T-helper 2 cell treated with Interferon-gamma antibody and Interleukin-4, amounts not matched to agents 100 ng/mL and 5 ng/mL, for 36 hours (primary cell): ENCODE data around the gene ACBD6. TPM values are rescaled to one million over a fixed set of nuclear protein-coding genes. Genes with fewer than 3 reads are reported as not detected.

Experiments
- intact Hi-C: fragments of 100-400 bp; cut with micrococcal nuclease; formaldehyde crosslinking; loops from one replicate; pipeline ENCODE4 v1.15.1; 2023
- total RNA-seq: library from RNA; stranded (reverse); gene quantifications from 2 replicates; pipeline ENCODE4 v1.2.3, GENCODE V29; 2022

Gene ACBD6
- total RNA-seq, 1 donor from 2014 or later, result 47.6 TPM

DNA sequence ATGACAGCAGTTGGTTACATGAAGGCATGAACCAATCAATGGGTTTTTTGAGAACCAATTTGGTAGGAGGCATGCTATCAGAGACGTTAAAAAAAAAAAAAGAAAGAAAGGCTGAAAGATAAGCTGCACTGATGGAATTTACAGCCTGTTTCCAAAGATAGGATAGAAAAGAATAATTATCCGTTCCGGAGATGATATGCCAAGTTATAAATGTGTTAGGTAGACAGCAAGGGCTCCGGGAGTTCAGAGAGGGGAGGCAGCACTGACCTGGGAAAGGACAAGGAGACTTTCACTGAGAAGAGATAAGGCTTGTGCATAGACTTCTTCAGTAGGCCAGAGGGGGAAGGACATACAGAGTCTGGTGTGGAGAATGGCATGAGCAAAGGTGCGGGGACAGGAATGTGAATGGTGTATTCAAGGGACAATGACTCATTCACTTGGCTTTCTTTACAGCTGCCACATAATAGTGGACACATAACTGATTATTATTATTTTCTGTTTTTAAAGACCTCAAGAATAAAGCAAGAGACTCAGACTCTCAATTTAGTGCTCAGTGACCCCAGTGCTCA lies 24.8 kb upstream of the ACBD6 start:
- intact Hi-C loops, result no loop called here

DNA sequence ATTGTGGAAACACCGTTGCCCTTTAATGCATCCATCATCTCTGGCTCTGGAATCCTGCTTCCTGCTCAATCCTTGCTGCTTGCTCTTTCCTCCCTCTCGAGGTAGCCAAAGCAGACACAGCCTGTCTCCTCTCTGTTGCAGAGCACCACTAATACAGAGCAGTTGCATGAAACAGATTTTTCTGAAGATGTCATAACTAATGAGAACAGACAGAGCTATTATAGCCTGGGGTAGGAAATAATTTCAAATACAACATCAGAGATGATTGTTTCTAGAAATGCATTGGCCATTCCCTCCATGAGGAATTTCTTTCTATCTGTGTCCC lies 23.3 kb upstream of the ACBD6 start:
- intact Hi-C loops, result no loop called here

DNA sequence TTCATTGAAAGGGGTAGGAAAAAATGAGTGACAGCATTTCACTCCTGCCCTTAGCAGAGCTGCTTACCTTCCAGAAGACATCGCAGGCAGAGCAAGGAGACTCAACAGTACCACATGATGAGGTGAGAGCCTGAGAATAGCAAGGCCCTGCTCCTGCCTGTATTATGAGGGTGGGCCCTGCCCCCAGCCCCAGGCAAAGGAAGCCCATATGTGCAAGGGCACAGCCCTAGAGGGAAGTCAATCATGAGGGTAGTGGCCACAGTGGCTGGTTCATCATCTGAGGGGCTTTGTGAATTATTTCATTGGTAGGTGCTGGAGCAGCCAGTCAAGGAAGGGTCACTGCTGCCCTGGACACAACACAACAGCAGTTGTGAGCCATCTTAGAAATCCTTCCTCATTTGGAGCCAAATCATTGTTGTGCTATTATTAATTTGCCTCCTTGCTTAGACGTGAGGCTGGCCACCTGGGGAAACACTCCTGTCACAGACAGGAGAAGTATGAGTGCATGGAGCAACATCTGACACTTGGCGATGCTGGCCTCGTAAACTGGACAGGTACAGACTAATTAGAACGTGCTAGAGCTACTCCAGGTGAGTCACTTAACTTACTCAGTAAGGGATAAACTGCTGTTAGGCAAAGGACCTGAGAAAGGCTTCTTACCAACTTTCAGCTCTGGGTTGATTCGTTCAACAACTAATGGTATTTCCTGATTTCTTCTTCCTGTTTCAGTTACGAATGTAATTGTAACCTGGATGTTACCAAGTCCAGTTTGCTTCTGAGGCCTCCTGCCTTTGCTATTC lies 22.7 kb upstream of the ACBD6 start:
- intact Hi-C loops, result no loop called here

DNA sequence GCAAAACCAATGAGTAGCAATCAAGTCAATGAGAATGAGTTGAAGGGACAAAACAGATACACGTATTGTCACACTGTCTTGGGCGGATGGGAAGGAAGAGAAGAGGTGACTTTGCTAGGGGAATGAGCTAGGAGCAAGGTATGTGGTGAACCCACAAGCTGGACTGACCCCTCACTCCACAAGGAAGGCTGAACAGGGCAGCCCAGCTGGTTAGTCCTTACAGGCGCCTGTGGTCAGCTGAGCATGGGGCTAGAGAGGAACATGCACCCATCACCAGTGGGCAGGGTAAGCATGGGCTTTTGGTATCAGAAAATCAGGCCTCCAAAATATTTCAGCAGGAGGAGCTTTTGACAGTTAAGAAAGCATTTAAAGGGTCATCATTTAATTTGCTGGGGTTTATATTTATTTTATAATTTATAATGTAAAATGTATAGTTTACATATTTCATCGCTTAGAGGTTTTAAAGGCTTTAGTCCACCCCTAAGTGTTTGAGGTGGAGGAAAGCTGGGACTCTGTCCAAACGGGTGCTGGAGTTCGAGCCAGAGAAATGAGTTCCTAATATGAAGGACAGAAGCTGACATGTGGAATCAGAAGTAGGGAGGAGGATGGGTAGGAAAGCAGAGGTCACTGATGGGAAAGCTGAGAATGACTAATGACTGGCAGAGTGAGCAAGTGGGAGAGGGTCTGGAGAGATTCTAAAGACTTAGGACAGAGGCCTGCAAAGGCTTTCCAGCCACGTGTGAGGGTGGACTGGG lies 22.0 kb upstream of the ACBD6 start:
- intact Hi-C loops, result no loop called here

- intact Hi-C loops, result no loop called here
Measured at GRCh38 chr1:180522213-180522515, 19.8 kb upstream of the ACBD6 start.

DNA sequence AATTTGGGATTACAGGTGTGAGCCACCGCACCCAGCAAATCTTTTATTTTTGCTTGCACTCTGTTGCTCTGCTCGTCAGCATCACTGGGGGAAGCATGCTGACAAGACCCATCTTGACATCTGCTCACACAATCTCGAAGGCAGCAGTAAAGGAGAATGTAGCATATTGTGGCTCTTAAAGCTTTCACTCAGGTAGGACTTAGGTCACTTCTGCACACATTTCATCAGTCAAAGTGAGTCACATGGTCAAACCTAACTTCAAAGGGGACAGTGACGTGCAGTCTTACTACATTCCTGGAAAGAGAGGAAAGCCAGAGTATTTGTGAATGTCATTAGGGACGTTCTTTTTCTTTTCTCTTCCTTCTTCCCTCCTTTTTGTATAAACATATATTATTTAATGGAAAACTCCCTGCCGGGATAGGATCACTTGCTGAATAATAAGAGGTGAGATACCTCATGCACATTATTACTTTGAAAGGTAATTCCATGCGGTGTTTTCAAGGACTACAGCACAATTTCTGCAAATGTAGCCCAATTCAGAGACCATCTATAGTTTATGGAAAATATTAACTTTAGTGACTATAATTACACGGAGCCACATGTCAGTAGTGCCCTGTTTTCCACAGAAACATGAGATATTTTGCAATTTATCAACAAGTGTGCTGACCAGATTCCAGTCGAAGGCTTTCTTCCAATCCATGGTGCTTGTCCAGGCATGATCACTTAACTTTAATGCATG lies 19.3 kb upstream of the ACBD6 start:
- intact Hi-C loops, result no loop called here

- intact Hi-C loops, result loop anchor here (5.0 kb wide), 2 partner anchors 342 to 622 kb away; no protein-coding TSS in a partner anchor
Measured at GRCh38 chr1:180519846-180520245, 17.5 kb upstream of the ACBD6 start.

- intact Hi-C loops, result loop anchor here (5.0 kb wide), 2 partner anchors 346 to 626 kb away; no protein-coding TSS in a partner anchor
Measured at GRCh38 chr1:180515857-180516388, 13.5 kb upstream of the ACBD6 start.

- intact Hi-C loops, result loop anchor here (5.0 kb wide), 2 partner anchors 347 to 627 kb away; no protein-coding TSS in a partner anchor
Measured at GRCh38 chr1:180515364-180515763, 13.0 kb upstream of the ACBD6 start.

DNA sequence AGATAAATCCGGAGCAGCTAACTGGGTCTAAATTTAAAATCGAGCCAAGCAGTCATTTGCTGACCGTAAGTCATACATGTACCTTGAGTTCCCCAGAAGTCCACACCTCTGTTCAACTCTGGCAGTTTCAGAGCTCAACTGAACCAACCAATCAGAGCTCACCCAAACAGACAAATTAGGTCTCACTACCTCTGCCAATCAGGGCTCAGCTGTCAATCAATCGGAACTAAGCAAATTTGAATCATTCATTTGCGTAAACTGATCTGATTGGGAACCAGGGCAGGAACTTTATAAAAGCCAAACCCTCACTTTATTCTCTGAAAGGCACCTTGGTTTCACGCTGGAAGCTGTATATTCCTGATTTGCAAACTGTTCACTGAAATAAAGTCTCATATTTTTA lies 11.2 kb upstream of the ACBD6 start:
- intact Hi-C loops, result no loop called here

DNA sequence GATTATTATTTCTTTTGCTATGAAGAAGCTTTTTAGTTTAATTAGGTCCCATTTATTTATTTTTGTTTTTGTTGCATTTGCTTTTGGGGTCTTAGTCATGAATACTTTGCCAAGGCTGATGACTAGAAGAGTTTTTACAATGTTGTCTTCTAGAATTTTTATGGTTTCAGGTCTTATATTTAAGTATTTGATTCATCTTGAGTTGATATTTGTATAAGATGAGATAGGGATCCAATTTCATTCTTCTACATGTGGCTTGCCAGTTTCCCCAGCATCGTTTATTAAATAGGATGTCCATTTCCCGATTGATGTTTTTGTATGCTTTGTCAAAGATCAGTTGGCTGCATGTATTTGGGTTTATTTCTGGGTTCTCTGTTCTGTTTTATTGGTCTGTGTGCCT lies 8.5 kb upstream of the ACBD6 start:
- intact Hi-C loops, result no loop called here

DNA sequence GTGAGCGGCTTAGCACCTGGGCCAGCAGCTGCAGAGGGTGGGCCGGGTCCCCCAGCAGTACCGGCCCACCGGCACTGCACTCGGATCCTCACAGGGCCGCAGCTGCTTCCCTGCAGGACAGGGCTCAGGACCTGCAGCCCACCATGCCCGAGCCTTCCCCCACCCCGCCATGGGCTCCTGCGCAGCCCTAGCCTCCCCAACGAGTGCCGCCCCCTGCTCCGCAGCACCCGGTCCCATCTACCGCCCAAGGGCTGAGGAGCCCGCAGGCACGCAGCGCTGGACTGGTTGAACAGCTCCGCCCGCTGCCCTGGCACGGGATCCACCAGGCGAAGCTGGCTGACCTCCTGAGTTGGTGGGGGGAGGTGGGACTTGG lies 6.3 kb upstream of the ACBD6 start:
- intact Hi-C loops, result no loop called here

DNA sequence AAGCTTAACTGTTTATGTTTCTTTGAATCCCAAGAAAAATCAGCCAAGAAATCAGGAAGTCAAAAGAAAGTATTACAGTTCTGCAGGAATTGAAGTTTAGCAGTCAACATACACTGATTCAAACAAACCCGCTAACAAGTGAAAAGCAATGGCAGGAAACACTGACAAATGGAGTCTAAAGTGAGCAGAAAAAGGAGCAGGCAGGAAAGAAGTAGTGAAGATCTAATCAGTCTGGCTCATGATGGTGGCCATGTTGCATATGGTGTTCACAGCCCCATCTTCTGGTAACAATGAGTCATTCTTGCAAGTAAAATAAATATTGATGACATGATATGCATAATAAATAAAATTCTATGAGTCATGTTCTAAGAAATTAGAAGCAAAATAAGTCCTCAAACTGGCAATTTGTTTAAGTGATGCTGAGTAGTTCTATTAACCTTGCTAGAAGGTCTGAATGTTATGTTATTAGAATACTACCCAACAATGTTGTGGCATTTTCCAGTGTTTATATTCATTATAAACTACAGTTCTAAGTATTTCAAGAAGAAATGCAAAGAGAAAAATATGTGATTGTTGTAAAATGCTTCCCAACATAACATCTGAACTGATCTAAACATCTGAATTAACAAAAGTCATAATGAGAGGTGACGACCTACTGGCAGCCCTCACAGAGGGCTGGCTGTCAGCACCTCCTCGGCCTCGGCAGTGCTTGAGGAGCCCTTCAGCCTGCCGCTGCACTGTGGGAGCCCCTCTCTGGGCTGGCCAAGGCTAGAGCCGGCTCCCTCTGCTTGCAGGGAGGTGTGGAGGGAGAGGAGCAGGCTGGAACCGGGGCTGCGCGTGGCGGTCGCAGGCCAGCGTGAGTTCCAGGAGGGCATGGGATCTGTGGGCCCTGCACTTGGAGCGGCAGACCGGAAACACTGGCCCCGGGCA lies 5.7 kb upstream of the ACBD6 start:
- intact Hi-C loops, result no loop called here

DNA sequence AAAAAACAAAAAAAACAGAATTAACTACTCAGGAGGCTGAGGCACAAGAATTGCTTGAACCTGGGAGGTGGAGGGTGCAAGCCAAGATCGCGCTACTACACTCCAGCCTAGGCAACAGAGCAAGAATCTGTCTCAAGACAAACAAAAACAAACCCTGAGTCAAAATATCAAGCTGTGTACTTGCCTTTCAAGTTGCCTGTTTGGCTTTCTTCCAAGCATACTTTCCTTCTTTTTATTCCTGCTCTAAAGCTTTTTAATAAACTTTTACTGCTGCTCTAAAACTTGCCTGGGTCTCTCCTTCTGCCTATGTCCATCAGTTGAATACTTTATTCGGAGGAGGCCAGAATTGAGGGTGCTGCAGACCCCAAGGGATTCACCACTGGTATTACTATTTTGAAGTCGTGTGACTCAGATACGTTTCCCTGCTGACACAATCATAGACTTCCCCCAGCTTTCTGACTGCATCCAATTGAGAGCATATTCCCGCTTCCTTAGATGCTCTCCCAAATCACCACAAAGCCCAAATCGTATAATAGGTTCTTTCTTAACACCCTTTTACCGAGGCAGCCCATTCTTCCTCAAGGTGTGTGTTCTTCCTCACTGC lies 3.5 kb upstream of the ACBD6 start:
- intact Hi-C loops, result no loop called here

- intact Hi-C loops, result loop anchor here (5.0 kb wide), 3 partner anchors 622 to 893 kb away; partner anchors contain the start of gene TOR1AIP1
Measured at GRCh38 chr1:180504186-180504585, 1.8 kb upstream of the ACBD6 start.

DNA sequence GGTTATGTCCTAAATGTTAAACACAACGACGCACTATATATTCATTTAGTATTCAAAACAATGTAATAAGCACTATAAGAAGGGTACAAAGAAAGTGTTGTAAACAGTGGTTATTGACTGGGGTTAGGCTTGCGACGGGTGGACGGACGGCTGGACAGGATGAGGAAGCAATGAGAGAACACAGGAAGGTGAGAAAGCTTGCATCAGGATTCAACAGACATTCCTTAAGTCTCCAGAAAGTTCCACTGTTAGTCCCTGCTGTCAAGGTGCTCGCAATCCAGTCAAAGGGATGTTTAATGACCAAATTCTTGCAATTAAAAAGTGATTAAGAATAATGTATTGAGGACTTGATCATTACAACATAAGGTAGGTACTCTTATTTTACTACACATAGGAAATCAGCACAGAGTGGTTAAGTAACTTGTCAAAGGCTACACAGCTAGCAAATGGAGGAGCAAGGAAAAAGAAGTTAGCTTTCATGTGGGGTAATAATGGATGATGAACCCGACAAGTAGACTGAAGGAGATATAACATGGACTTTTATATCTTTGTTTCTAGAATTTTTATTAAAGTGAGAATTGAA lies 994 bp upstream of the ACBD6 start:
- intact Hi-C loops, result loop anchor here (1.0 to 5.0 kb wide), 5 partner anchors 349 to 894 kb away; partner anchors contain the start of genes QSOX1, STX6 and TOR1AIP1

DNA sequence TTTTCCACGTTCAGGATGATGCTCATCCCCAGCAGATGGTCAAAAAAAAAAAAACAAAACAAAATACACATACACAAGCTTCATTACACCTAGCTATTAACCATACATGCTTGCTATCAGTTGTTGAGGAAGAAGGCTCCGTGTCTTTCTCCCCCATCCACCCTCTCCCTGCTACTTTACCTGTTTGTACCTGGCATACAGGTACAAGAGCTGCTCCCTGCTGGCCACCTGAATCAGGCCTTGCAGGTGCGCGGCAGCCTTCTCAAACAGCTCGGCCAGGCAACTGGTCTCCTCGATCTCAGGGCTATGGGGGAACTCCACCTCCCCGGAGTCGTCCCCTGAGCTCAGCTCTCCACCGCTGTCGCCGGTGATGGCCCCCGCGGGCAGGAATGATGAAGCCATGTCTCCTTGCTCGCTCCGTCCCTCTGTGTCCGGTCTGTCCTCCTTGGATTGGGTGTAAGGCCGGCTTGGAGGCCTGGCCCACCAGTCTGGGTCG lies 464 bp downstream of the ACBD6 start:
- intact Hi-C loops, result loop anchor here (1.0 to 5.0 kb wide), 7 partner anchors 8 to 895 kb away; partner anchors contain the start of genes CEP350, STX6, TOR1AIP1 and XPR1

GRCh38 chr1:180500689-180501088 lies 1.7 kb downstream of the ACBD6 start:
- intact Hi-C loops, result loop anchor here (5.0 kb wide), 3 partner anchors 618 to 897 kb away; partner anchors contain the start of gene TOR1AIP1

DNA sequence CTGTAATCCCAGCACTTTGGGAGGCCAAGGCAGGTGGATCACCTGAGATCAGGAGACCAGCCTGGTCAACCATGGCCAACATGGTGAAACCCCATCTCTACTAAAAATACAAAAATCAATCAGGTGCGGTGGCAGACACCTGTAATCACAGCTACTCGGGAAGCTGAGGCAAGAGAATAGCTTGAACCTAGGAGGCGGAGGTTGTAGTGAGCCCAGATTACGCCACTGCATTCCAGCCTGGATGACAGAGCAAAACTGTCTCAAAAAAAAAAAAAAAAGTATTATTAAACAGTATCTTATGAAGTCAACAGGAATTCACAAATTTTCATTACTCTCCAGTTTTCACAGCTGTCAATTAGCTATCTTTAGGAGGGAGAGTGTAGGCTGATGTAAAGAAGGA lies 3.8 kb downstream of the ACBD6 start:
- intact Hi-C loops, result no loop called here
